CD14-positive monocyte (primary cell): ENCODE measurements around the gene SYNPO. TPM values are rescaled to one million over a fixed set of nuclear protein-coding genes. Genes with fewer than 3 reads are reported as not detected.
A peak's percentile ranks its signal among the peaks of the same experiment; 100 is the strongest.

ENCODE experiments used
- DNase-seq, 3 donors: peaks; one replicate each; pipeline ENCODE4 v3.0.0-alpha.2; 2011 to 2022
- H2AFZ ChIP-seq: 2 replicates; pipeline ENCODE4 v1.6.0; 2012; ENCODE audit warnings: mild to moderate bottlenecking, low read depth, low read length, inconsistent platforms; ENCODE audit not compliant: insufficient read depth, poor library complexity, severe bottlenecking
- H3K27ac ChIP-seq, 2 donors: 1 replicate in 1 of 2; 2 replicates in 1 of 2; pipeline ENCODE4 v1.5.1; 2012 to 2013; ENCODE audit warnings: low read length in 2 of 2, control low read depth in 1 of 2, inconsistent platforms in 1 of 2, low read depth in 1 of 2, mild to moderate bottlenecking in 1 of 2
- H3K27me3 ChIP-seq, 2 donors: one replicate each; pipeline versions ENCODE4 v1.6.0 to v1.6.1; 2011 to 2013; ENCODE audit warnings: low read length in 2 of 2; ENCODE audit not compliant: control insufficient read depth in 2 of 2, insufficient read depth in 2 of 2
- H3K36me3 ChIP-seq, 2 donors: replicated peaks in 1 of 2; 1 replicate in 1 of 2; 2 replicates in 1 of 2; pipeline versions ENCODE4 v1.5.1 to v1.6.1; 2012 to 2013; ENCODE audit warnings: low read length in 2 of 2, control low read depth in 1 of 2, inconsistent platforms in 1 of 2, mild to moderate bottlenecking in 1 of 2; ENCODE audit not compliant: insufficient read depth in 2 of 2, control insufficient read depth in 1 of 2
- H3K4me1 ChIP-seq, 2 donors: 1 replicate in 1 of 2; 2 replicates in 1 of 2; pipeline versions ENCODE4 v1.5.1 to v1.6.1; 2012 to 2013; ENCODE audit warnings: low read length in 2 of 2, control low read depth in 1 of 2, inconsistent platforms in 1 of 2, mild to moderate bottlenecking in 1 of 2, moderate library complexity in 1 of 2; ENCODE audit not compliant: insufficient read depth in 2 of 2, control insufficient read depth in 1 of 2
- H3K4me2 ChIP-seq: replicated peaks from 2 replicates; pipeline ENCODE3; 2012; ENCODE audit warnings: low read length, moderate library complexity, mild to moderate bottlenecking; ENCODE audit not compliant: poor library complexity, severe bottlenecking; ENCODE audit errors: extremely low read depth
- H3K4me3 ChIP-seq, 3 experiments: fragments of 200-600 bp in 1 of 3; sonication (generic) in 1 of 3; replicated peaks in 1 of 3; 1 replicate in 2 of 3; 2 replicates in 1 of 3; pipeline ENCODE4 v1.5.1; 2011 to 2013; ENCODE audit warnings: low read length in 3 of 3, mild to moderate bottlenecking in 3 of 3, control low read depth in 2 of 3, low read depth in 2 of 3, inconsistent platforms in 1 of 3, moderate library complexity in 1 of 3
- H3K79me2 ChIP-seq: 2 replicates; pipeline ENCODE4 v1.6.0; 2012; ENCODE audit warnings: mild to moderate bottlenecking, control low read depth, inconsistent platforms, low read length, moderate library complexity; ENCODE audit not compliant: insufficient read depth
- H3K9ac ChIP-seq: 2 replicates; pipeline ENCODE4 v1.6.0; 2017; ENCODE audit warnings: low read length, mild to moderate bottlenecking; ENCODE audit not compliant: insufficient read depth, poor library complexity, severe bottlenecking
- H3K9me3 ChIP-seq, 2 donors: replicated peaks in 1 of 2; 1 replicate in 1 of 2; 2 replicates in 1 of 2; pipeline versions ENCODE4 v1.5.1 to v1.6.1; 2012 to 2013; ENCODE audit warnings: low read length in 2 of 2, control low read depth in 1 of 2; ENCODE audit not compliant: control insufficient read depth in 1 of 2, insufficient read depth in 1 of 2
- H4K20me1 ChIP-seq: 2 replicates; pipeline ENCODE4 v1.6.0; 2012; ENCODE audit warnings: mild to moderate bottlenecking, low read length, control low read depth, moderate library complexity; ENCODE audit not compliant: insufficient read depth
- H3K27ac Mint-ChIP-seq, 7 donors: one replicate each; pipeline ENCODE4 v1.8.0; 2020; ENCODE audit warnings: mild to moderate bottlenecking in 7 of 7, mixed read lengths in 7 of 7, moderate library complexity in 6 of 7, inconsistent platforms in 2 of 7
- H3K27me3 Mint-ChIP-seq, 3 donors: one replicate each; pipeline ENCODE4 v1.8.0; 2021 to 2022; ENCODE audit warnings: low read depth in 3 of 3, mild to moderate bottlenecking in 3 of 3, mixed read lengths in 3 of 3, moderate library complexity in 3 of 3, inconsistent platforms in 1 of 3
- H3K36me3 Mint-ChIP-seq, 2 donors: one replicate each; pipeline ENCODE4 v1.8.0; 2020; ENCODE audit warnings: mixed read lengths in 2 of 2, inconsistent platforms in 1 of 2, mild to moderate bottlenecking in 1 of 2
- H3K4me1 Mint-ChIP-seq: one replicate; pipeline ENCODE4 v1.8.0; 2020; ENCODE audit warnings: mild to moderate bottlenecking, mixed read lengths
- H3K4me3 Mint-ChIP-seq, 2 donors: one replicate each; pipeline ENCODE4 v1.8.0; 2020; ENCODE audit warnings: mild to moderate bottlenecking in 2 of 2, mixed read lengths in 2 of 2, moderate library complexity in 1 of 2
- H3K9me3 Mint-ChIP-seq, 7 donors: one replicate each; pipeline ENCODE4 v1.8.0; 2020 to 2022; ENCODE audit warnings: mixed read lengths in 7 of 7, mild to moderate bottlenecking in 6 of 7, moderate library complexity in 6 of 7, inconsistent platforms in 2 of 7
- WGBS: methylation state at CpG from one replicate; pipeline ENCODE4 v1.1.5; 2013; ENCODE audit warnings: missing lambda C conversion rate; ENCODE audit not compliant: insufficient coverage; 5-methylcytosine and 5-hydroxymethylcytosine counted together
- intact Hi-C, 2 donors: fragments of 100-400 bp; cut with micrococcal nuclease; formaldehyde crosslinking; loops; one replicate each; pipeline versions ENCODE4 v1.15.0 to v1.15.1; 2023
- polyA plus RNA-seq, 3 donors: library from polyadenylated mRNA; depleted of rRNA in 1 of 3; unstranded in 2 of 3; stranded (reverse) in 1 of 3; fragments of 300-500 nt in 2 of 3; fragments of >200 nt in 1 of 3; fragmentation: Illumina TruSeq in 2 of 3; gene quantifications; 1 replicate in 2 of 3; 2 replicates in 1 of 3; pipeline ENCODE4 v1.2.3, GENCODE V29; 2012 to 2021
- TF ChIP-seq, protein P1 (sequence below): fragments of 200-600 bp; IDR thresholded peaks from one replicate; pipeline ENCODE4 v1.8.0; 2022; ENCODE audit warnings: antibody characterized with exemption, mild to moderate bottlenecking

SYNPO gene
- polyA plus RNA-seq, 3 donors: not detected

- no peak for DNase-seq
- Mint-ChIP-seq H3K36me3 (peaks cover 0 to 2% of the 10 kb centered on the region in 2 donors), H3K4me1 (no peaks in the 10 kb centered on the region), H3K4me3 (no peak overlapping the region), H3K9me3 (no peaks in the 10 kb centered on the region), H3K27me3 (peaks cover 0 to 4% (median 3%) of the 10 kb centered on the region in 3 donors), H3K27ac (no peak overlapping the region)
- no peak overlapping the region for H3K27ac ChIP-seq
- H3K4me2 ChIP-seq: no peak overlapping the region
- intact Hi-C loops: no loop called here
- WGBS: 90% methylated on average over 4 of the region's 12 CpGs
- no peaks in the 10 kb centered on the region for H3K79me2 ChIP-seq
- no peaks in the 10 kb centered on the region for H4K20me1 ChIP-seq
- H3K27me3 ChIP-seq: no peaks in the 10 kb centered on the region
- H3K9ac ChIP-seq: no peak overlapping the region
- no peak overlapping the region for H3K4me3 ChIP-seq
- no peaks in the 10 kb centered on the region for H3K36me3 ChIP-seq
- TF ChIP-seq, protein P1, sequence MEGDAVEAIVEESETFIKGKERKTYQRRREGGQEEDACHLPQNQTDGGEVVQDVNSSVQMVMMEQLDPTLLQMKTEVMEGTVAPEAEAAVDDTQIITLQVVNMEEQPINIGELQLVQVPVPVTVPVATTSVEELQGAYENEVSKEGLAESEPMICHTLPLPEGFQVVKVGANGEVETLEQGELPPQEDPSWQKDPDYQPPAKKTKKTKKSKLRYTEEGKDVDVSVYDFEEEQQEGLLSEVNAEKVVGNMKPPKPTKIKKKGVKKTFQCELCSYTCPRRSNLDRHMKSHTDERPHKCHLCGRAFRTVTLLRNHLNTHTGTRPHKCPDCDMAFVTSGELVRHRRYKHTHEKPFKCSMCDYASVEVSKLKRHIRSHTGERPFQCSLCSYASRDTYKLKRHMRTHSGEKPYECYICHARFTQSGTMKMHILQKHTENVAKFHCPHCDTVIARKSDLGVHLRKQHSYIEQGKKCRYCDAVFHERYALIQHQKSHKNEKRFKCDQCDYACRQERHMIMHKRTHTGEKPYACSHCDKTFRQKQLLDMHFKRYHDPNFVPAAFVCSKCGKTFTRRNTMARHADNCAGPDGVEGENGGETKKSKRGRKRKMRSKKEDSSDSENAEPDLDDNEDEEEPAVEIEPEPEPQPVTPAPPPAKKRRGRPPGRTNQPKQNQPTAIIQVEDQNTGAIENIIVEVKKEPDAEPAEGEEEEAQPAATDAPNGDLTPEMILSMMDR: no peak
- H3K9me3 ChIP-seq: no peaks in the 10 kb centered on the region
- H2AFZ ChIP-seq: no peak overlapping the region
- no peaks in the 10 kb centered on the region for H3K4me1 ChIP-seq
Measured at GRCh38 chr5:150665044-150665443, 24.6 kb downstream of the SYNPO start.

GRCh38 chr5:150670275-150670947 lies 30.0 kb downstream of the SYNPO start:
- no peaks in the 10 kb centered on the region for H3K79me2 ChIP-seq
- intact Hi-C loops: no loop called here
- no peaks in the 10 kb centered on the region for H3K9me3 ChIP-seq
- H3K27ac ChIP-seq: no peak overlapping the region
- Mint-ChIP-seq H3K4me1 (peaks cover 39% of the 10 kb centered on the region), H3K4me3 (peak overlapping the region in 1 of 2 donors; percentile 69), H3K9me3 (peaks cover 0 to 3% (median 0%) of the 10 kb centered on the region in 7 donors), H3K27me3 (peaks cover 14 to 22% (median 17%) of the 10 kb centered on the region in 3 donors), H3K36me3 (peaks cover 0 to 6% of the 10 kb centered on the region in 2 donors), H3K27ac (no peak overlapping the region)
- no peak overlapping the region for H3K4me3 ChIP-seq
- peaks cover 30 to 35% of the 10 kb centered on the region in 2 donors for H3K4me1 ChIP-seq
- H3K36me3 ChIP-seq: no peaks in the 10 kb centered on the region
- no peaks in the 10 kb centered on the region for H4K20me1 ChIP-seq
- H3K9ac ChIP-seq: no peak overlapping the region
- DNase-seq: no peak
- H3K4me2 ChIP-seq: no peak overlapping the region
- WGBS: 95% methylated on average over 9 of the region's 14 CpGs
- TF ChIP-seq, protein P1: no peak
- H2AFZ ChIP-seq: no peak overlapping the region
- peaks cover 7 to 16% of the 10 kb centered on the region in 2 donors for H3K27me3 ChIP-seq
